GM23338 (cell line): ENCODE measurements around the gene PAXX. TPM values are rescaled to one million over a fixed set of nuclear protein-coding genes. Genes with fewer than 3 reads are reported as not detected.

Experiments
- ATAC-seq: fragments of 200-7000 bp; cut with Tn5 transposase; 3 replicates; pipeline ENCODE4 v1.9.1; 2020
- DNase-seq: peaks from one replicate; pipeline ENCODE4 v3.0.0-alpha.2; 2015; ENCODE audit warnings: low spot score
- H2AFZ ChIP-seq: fragments of 200-600 bp; sonication (generic); 2 replicates; pipeline ENCODE4 v1.8.0; 2016; ENCODE audit warnings: antibody characterized with exemption, mild to moderate bottlenecking, moderate library complexity
- H3F3A ChIP-seq: fragments of 200-600 bp; sonication (generic); replicated peaks from 2 replicates; pipeline ENCODE4 v1.8.0; 2017; ENCODE audit warnings: antibody characterized with exemption, mixed run types, low read depth
- H3K27ac ChIP-seq: fragments of 200-600 bp; sonication (generic); 2 replicates; pipeline ENCODE4 v1.6.1; 2016; ENCODE audit warnings: low read depth
- H3K27me3 ChIP-seq: fragments of 200-600 bp; sonication (generic); 2 replicates; pipeline ENCODE4 v1.8.0; 2016; ENCODE audit warnings: mild to moderate bottlenecking, mixed run types, moderate library complexity; ENCODE audit not compliant: insufficient read depth
- H3K36me3 ChIP-seq: fragments of 200-600 bp; sonication (generic); 2 replicates; pipeline ENCODE4 v1.8.0; 2016; ENCODE audit warnings: mild to moderate bottlenecking; ENCODE audit not compliant: insufficient read depth
- H3K4me1 ChIP-seq: fragments of 200-600 bp; sonication (generic); 2 replicates; pipeline ENCODE4 v1.8.0; 2016; ENCODE audit warnings: mild to moderate bottlenecking, moderate library complexity; ENCODE audit not compliant: insufficient read depth
- H3K4me2 ChIP-seq: fragments of 200-600 bp; sonication (generic); 2 replicates; pipeline ENCODE4 v1.7.1; 2017; ENCODE audit warnings: mixed run types
- H3K4me3 ChIP-seq: fragments of 200-600 bp; sonication (generic); 2 replicates; pipeline ENCODE4 v1.6.1; 2016; ENCODE audit warnings: mixed run types
- H3K79me2 ChIP-seq: fragments of 200-600 bp; sonication (generic); replicated peaks from 2 replicates; pipeline ENCODE4 v1.8.0; 2017; ENCODE audit warnings: mild to moderate bottlenecking; ENCODE audit not compliant: insufficient read depth
- H3K9me2 ChIP-seq: fragments of 200-600 bp; sonication (generic); 2 replicates; pipeline ENCODE4 v1.8.0; 2017; ENCODE audit not compliant: insufficient read depth
- H4K20me1 ChIP-seq: fragments of 200-600 bp; sonication (generic); replicated peaks from 2 replicates; pipeline ENCODE4 v1.8.0; 2017; ENCODE audit warnings: mild to moderate bottlenecking; ENCODE audit not compliant: insufficient read depth
- H3K27ac Mint-ChIP-seq: 2 replicates; pipeline ENCODE4 v1.8.0; 2020; ENCODE audit warnings: inconsistent platforms, mild to moderate bottlenecking, moderate library complexity, mixed read lengths
- H3K27me3 Mint-ChIP-seq: 3 replicates; pipeline ENCODE4 v1.8.0; 2022; ENCODE audit warnings: low read depth, mild to moderate bottlenecking, moderate library complexity, mixed read lengths, inconsistent platforms; ENCODE audit not compliant: insufficient read depth, poor library complexity
- H3K36me3 Mint-ChIP-seq: 3 replicates; pipeline ENCODE4 v1.8.0; 2021; ENCODE audit warnings: low read depth, mild to moderate bottlenecking, inconsistent platforms, moderate library complexity, mixed read lengths
- H3K4me1 Mint-ChIP-seq: 3 replicates; pipeline ENCODE4 v1.8.0; 2020; ENCODE audit warnings: mild to moderate bottlenecking, inconsistent platforms, mixed read lengths
- H3K4me3 Mint-ChIP-seq: 3 replicates; pipeline ENCODE4 v1.8.0; 2021; ENCODE audit warnings: moderate library complexity, mild to moderate bottlenecking, inconsistent platforms, mixed read lengths
- H3K9me3 Mint-ChIP-seq: 3 replicates; pipeline ENCODE4 v1.8.0; 2020; ENCODE audit warnings: moderate library complexity, mild to moderate bottlenecking, inconsistent platforms, mixed read lengths
- CREB1 ChIP-seq: fragments of 250-450 bp; sonication (Bioruptor Pico); IDR thresholded peaks from 2 replicates; pipeline ENCODE4 v1.5.0; 2020; ENCODE audit warnings: low read depth, mild to moderate bottlenecking, moderate library complexity
- EZH2 ChIP-seq: fragments of 200-600 bp; sonication (generic); IDR thresholded peaks from one replicate; pipeline ENCODE4 v1.8.0; 2017; ENCODE audit warnings: antibody characterized with exemption, mild to moderate bottlenecking, low read depth; ENCODE audit not compliant: unreplicated experiment
- EZH2phosphoT487 ChIP-seq: fragments of 200-600 bp; sonication (generic); IDR thresholded peaks from one replicate; pipeline ENCODE4 v1.8.1; 2018; ENCODE audit warnings: antibody characterized with exemption; ENCODE audit not compliant: unreplicated experiment
- JUNB ChIP-seq: IDR thresholded peaks from one replicate; pipeline ENCODE4 v1.6.1; 2016; ENCODE audit warnings: antibody characterized with exemption; ENCODE audit not compliant: unreplicated experiment
- NANOG ChIP-seq: IDR thresholded peaks from 2 replicates; pipeline ENCODE4 v1.6.1; 2016; ENCODE audit warnings: antibody characterized with exemption, borderline replicate concordance
- POLR2AphosphoS5 ChIP-seq: IDR thresholded peaks from 2 replicates; pipeline ENCODE4 v1.6.1; 2016; ENCODE audit warnings: antibody characterized with exemption, low read depth
- STAT1 ChIP-seq: IDR thresholded peaks from one replicate; pipeline ENCODE4 v1.6.1; 2016; ENCODE audit warnings: antibody characterized with exemption; ENCODE audit not compliant: unreplicated experiment
- ZNF114 ChIP-seq: fragments of 250-450 bp; sonication (Bioruptor Pico); IDR thresholded peaks from 2 replicates; pipeline ENCODE4 v1.5.0; 2020; ENCODE audit warnings: mild to moderate bottlenecking, moderate library complexity
- polyA plus RNA-seq: library from polyadenylated mRNA; unstranded; fragments of >200 nt; fragmentation: Nextera tagmentation; extraction: Ambion mirVana; gene quantifications from 2 replicates; pipeline ENCODE4 v1.2.1, GENCODE V29; 2016
- total RNA-seq: library from RNA; depleted of rRNA; stranded (reverse); fragments of >200 nt; shearing (Covaris generic); gene quantifications from 2 replicates; pipeline ENCODE4 v1.2.3, GENCODE V29; 2014
- TF ChIP-seq, protein P1 (sequence below): IDR thresholded peaks from one replicate; pipeline ENCODE4 v1.6.1; 2018; ENCODE audit warnings: antibody characterized with exemption; ENCODE audit not compliant: unreplicated experiment
- TF ChIP-seq, protein P2 (sequence below): fragments of 250-450 bp; sonication (Bioruptor Pico); IDR thresholded peaks from 2 replicates; pipeline ENCODE4 v1.5.0; 2020; ENCODE audit warnings: mild to moderate bottlenecking, moderate library complexity
- TF ChIP-seq, protein P3 (sequence below), 2 experiments: fragments of 200-600 bp in 1 of 2; sonication (generic) in 1 of 2; conservative IDR thresholded peaks; 2 replicates each; pipeline versions ENCODE4 v1.5.1 to v1.6.1; 2016 to 2017; ENCODE audit warnings: antibody characterized with exemption in 2 of 2, low read depth in 2 of 2, mild to moderate bottlenecking in 2 of 2, moderate library complexity in 1 of 2

PAXX gene
- total and polyA plus RNA-seq, 2 experiments from 2014 or later: 71.5 to 86.0 TPM

DNA sequence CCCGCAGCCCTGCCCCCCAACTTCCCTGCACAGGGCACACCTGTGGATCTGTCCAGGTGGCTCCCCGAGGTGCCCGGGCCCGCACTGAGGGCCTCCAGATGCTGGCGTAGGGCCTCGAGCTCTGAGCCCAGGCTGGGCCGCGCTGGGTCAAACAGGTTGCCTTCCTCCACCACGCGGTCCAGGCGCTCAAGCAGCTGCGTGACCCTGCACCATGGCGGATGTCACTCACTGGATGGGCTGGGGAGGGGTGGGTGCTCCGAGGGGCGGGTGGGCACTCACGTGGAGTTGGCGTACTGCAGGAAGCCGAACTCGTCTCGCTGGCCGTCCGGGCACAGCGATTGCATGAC lies 30.4 kb downstream of the PAXX start:
- Histone ChIP-seq H3K4me1 (peaks cover 7% of the 10 kb centered on the region; the same call in 1 of the 2 replicates), H3K27me3 (peaks cover 11% of the 10 kb centered on the region), H2AFZ (no peak overlapping the region), H4K20me1 (no peaks in the 10 kb centered on the region), H3K36me3 (no peaks in the 10 kb centered on the region), H3K79me2 (no peaks in the 10 kb centered on the region), H3K4me2 (no peak overlapping the region), H3K9me2 (no peaks in the 10 kb centered on the region), H3K27ac (no peak overlapping the region), H3K4me3 (no peak overlapping the region), H3F3A (0 out of 2 replicates have a peak, but pooled peaks cover 3% of the 10 kb centered on the region)
- ATAC-seq (peak; percentile 2), DNase-seq (no peak)
- Mint-ChIP-seq H3K4me3 (no peak overlapping the region), H3K36me3 (no peaks in the 10 kb centered on the region), H3K9me3 (no peaks in the 10 kb centered on the region), H3K4me1 (no peaks in the 10 kb centered on the region; the same call in 2 of the 3 replicates), H3K27ac (no peak overlapping the region), H3K27me3 (peaks cover 18% of the 10 kb centered on the region)
- TF ChIP-seq STAT1 (no peak), ZNF114 (CRISPR knock-in tag) (no peak), EZH2 (no peak)

DNA sequence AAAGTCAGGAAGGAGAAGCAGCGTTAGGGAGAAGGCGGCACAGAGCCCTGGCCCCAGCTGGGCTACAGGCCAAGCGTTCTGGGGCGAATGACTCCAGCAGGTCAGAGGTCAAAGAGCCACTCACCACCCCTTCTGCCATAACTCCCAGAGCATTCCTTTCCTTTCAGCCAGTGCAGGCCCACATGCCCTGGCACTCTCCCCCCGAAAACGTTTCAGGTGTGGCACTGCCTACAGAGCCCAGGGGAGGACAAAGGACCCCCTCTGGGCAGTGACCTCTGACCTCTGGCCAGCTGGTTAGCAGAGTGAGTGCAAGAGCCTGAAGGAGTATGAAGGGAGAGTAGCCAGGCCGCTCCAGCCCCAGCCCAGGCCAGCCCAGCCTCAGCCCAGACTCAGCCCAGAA lies 30.9 kb downstream of the PAXX start:
- Mint-ChIP-seq H3K4me1 (no peaks in the 10 kb centered on the region; the same call in 2 of the 3 replicates), H3K4me3 (no peak overlapping the region), H3K27ac (no peak overlapping the region), H3K36me3 (no peaks in the 10 kb centered on the region), H3K9me3 (no peaks in the 10 kb centered on the region), H3K27me3 (peaks cover 18% of the 10 kb centered on the region)
- ATAC-seq (no peak), DNase-seq (no peak)
- Histone ChIP-seq H3K27me3 (peaks cover 11% of the 10 kb centered on the region), H3K4me2 (no peak overlapping the region), H2AFZ (no peak overlapping the region), H3K4me1 (peaks cover 7% of the 10 kb centered on the region; the same call in 1 of the 2 replicates), H3F3A (0 out of 2 replicates have a peak, but pooled peaks cover 3% of the 10 kb centered on the region), H3K36me3 (no peaks in the 10 kb centered on the region), H3K27ac (no peak overlapping the region), H4K20me1 (no peaks in the 10 kb centered on the region), H3K9me2 (no peaks in the 10 kb centered on the region), H3K4me3 (no peak overlapping the region), H3K79me2 (no peaks in the 10 kb centered on the region)
- TF ChIP-seq NANOG (no peak), POLR2AphosphoS5 (no peak), EZH2phosphoT487 (no peak), EZH2 (no peak), JUNB (no peak), CREB1 (CRISPR knock-in tag) (no peak), ZNF114 (CRISPR knock-in tag) (no peak)
- TF ChIP-seq, protein P1, sequence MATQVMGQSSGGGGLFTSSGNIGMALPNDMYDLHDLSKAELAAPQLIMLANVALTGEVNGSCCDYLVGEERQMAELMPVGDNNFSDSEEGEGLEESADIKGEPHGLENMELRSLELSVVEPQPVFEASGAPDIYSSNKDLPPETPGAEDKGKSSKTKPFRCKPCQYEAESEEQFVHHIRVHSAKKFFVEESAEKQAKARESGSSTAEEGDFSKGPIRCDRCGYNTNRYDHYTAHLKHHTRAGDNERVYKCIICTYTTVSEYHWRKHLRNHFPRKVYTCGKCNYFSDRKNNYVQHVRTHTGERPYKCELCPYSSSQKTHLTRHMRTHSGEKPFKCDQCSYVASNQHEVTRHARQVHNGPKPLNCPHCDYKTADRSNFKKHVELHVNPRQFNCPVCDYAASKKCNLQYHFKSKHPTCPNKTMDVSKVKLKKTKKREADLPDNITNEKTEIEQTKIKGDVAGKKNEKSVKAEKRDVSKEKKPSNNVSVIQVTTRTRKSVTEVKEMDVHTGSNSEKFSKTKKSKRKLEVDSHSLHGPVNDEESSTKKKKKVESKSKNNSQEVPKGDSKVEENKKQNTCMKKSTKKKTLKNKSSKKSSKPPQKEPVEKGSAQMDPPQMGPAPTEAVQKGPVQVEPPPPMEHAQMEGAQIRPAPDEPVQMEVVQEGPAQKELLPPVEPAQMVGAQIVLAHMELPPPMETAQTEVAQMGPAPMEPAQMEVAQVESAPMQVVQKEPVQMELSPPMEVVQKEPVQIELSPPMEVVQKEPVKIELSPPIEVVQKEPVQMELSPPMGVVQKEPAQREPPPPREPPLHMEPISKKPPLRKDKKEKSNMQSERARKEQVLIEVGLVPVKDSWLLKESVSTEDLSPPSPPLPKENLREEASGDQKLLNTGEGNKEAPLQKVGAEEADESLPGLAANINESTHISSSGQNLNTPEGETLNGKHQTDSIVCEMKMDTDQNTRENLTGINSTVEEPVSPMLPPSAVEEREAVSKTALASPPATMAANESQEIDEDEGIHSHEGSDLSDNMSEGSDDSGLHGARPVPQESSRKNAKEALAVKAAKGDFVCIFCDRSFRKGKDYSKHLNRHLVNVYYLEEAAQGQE: no peak
- TF ChIP-seq, protein P2, sequence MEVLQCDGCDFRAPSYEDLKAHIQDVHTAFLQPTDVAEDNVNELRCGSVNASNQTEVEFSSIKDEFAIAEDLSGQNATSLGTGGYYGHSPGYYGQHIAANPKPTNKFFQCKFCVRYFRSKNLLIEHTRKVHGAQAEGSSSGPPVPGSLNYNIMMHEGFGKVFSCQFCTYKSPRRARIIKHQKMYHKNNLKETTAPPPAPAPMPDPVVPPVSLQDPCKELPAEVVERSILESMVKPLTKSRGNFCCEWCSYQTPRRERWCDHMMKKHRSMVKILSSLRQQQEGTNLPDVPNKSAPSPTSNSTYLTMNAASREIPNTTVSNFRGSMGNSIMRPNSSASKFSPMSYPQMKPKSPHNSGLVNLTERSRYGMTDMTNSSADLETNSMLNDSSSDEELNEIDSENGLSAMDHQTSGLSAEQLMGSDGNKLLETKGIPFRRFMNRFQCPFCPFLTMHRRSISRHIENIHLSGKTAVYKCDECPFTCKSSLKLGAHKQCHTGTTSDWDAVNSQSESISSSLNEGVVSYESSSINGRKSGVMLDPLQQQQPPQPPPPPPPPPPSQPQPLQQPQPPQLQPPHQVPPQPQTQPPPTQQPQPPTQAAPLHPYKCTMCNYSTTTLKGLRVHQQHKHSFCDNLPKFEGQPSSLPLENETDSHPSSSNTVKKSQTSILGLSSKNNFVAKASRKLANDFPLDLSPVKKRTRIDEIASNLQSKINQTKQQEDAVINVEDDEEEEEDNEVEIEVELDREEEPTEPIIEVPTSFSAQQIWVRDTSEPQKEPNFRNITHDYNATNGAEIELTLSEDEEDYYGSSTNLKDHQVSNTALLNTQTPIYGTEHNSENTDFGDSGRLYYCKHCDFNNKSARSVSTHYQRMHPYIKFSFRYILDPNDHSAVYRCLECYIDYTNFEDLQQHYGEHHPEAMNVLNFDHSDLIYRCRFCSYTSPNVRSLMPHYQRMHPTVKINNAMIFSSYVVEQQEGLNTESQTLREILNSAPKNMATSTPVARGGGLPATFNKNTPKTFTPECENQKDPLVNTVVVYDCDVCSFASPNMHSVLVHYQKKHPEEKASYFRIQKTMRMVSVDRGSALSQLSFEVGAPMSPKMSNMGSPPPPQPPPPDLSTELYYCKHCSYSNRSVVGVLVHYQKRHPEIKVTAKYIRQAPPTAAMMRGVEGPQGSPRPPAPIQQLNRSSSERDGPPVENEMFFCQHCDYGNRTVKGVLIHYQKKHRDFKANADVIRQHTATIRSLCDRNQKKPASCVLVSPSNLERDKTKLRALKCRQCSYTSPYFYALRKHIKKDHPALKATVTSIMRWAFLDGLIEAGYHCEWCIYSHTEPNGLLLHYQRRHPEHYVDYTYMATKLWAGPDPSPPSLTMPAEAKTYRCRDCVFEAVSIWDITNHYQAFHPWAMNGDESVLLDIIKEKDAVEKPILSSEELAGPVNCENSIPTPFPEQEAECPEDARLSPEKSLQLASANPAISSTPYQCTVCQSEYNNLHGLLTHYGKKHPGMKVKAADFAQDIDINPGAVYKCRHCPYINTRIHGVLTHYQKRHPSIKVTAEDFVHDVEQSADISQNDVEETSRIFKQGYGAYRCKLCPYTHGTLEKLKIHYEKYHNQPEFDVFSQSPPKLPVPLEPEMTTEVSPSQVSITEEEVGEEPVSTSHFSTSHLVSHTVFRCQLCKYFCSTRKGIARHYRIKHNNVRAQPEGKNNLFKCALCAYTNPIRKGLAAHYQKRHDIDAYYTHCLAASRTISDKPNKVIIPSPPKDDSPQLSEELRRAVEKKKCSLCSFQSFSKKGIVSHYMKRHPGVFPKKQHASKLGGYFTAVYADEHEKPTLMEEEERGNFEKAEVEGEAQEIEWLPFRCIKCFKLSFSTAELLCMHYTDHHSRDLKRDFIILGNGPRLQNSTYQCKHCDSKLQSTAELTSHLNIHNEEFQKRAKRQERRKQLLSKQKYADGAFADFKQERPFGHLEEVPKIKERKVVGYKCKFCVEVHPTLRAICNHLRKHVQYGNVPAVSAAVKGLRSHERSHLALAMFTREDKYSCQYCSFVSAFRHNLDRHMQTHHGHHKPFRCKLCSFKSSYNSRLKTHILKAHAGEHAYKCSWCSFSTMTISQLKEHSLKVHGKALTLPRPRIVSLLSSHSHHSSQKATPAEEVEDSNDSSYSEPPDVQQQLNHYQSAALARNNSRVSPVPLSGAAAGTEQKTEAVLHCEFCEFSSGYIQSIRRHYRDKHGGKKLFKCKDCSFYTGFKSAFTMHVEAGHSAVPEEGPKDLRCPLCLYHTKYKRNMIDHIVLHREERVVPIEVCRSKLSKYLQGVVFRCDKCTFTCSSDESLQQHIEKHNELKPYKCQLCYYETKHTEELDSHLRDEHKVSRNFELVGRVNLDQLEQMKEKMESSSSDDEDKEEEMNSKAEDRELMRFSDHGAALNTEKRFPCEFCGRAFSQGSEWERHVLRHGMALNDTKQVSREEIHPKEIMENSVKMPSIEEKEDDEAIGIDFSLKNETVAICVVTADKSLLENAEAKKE (CRISPR knock-in tag): no peak
- TF ChIP-seq, protein P3, sequence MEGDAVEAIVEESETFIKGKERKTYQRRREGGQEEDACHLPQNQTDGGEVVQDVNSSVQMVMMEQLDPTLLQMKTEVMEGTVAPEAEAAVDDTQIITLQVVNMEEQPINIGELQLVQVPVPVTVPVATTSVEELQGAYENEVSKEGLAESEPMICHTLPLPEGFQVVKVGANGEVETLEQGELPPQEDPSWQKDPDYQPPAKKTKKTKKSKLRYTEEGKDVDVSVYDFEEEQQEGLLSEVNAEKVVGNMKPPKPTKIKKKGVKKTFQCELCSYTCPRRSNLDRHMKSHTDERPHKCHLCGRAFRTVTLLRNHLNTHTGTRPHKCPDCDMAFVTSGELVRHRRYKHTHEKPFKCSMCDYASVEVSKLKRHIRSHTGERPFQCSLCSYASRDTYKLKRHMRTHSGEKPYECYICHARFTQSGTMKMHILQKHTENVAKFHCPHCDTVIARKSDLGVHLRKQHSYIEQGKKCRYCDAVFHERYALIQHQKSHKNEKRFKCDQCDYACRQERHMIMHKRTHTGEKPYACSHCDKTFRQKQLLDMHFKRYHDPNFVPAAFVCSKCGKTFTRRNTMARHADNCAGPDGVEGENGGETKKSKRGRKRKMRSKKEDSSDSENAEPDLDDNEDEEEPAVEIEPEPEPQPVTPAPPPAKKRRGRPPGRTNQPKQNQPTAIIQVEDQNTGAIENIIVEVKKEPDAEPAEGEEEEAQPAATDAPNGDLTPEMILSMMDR (conservative IDR thresholded peaks at IDR 0.05; ENCODE audit: low read depth in 2 of 2): no peak
